GM13977 (cell line): ENCODE measurements around the gene LRMDA.

ENCODE experiments used
- DNase-seq: peaks from one replicate; pipeline ENCODE4 v3.0.0; 2012; ENCODE audit warnings: low spot score
- in situ Hi-C: fragments of 300-500 bp; cut with MboI; formaldehyde crosslinking; loops from one replicate; pipeline ENCODE4 v1.12.0; 2022; ENCODE audit warnings: low sequenced_read_pairs, low pct_unique_long_range_greater_than_20kb, mixed read lengths, inconsistent platforms; ENCODE audit not compliant: unreplicated experiment
- TF ChIP-seq, protein P1 (sequence below): IDR thresholded peaks from 2 replicates; pipeline ENCODE4 v1.5.1; 2012; ENCODE audit warnings: mild to moderate bottlenecking, control low read depth; ENCODE audit not compliant: insufficient read depth; ENCODE audit errors: extremely low read depth, missing control alignments

Gene LRMDA

DNA sequence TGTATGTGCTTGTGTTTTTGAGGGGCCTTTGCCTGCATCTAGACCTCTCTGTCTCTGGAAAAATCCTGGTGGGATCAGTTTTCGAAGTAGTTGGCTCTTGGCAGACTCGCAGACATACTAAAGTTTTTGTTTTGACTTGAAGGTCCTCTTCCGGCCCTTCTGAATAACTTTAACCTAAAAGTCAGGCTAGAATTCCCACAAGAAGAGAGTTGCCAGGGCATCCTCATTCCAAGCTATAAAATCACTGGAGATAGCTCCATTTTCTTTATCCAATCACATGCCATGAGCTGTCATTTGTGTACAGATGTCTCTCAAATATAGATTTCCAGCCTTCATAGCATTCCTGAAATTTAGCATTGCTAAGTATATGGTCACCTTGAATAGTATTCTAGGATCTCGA lies 967.8 kb downstream of the LRMDA start:
- no peak for DNase-seq
- TF ChIP-seq, protein P1, sequence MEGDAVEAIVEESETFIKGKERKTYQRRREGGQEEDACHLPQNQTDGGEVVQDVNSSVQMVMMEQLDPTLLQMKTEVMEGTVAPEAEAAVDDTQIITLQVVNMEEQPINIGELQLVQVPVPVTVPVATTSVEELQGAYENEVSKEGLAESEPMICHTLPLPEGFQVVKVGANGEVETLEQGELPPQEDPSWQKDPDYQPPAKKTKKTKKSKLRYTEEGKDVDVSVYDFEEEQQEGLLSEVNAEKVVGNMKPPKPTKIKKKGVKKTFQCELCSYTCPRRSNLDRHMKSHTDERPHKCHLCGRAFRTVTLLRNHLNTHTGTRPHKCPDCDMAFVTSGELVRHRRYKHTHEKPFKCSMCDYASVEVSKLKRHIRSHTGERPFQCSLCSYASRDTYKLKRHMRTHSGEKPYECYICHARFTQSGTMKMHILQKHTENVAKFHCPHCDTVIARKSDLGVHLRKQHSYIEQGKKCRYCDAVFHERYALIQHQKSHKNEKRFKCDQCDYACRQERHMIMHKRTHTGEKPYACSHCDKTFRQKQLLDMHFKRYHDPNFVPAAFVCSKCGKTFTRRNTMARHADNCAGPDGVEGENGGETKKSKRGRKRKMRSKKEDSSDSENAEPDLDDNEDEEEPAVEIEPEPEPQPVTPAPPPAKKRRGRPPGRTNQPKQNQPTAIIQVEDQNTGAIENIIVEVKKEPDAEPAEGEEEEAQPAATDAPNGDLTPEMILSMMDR: no peak
- in situ Hi-C loops: no loop called here

DNA sequence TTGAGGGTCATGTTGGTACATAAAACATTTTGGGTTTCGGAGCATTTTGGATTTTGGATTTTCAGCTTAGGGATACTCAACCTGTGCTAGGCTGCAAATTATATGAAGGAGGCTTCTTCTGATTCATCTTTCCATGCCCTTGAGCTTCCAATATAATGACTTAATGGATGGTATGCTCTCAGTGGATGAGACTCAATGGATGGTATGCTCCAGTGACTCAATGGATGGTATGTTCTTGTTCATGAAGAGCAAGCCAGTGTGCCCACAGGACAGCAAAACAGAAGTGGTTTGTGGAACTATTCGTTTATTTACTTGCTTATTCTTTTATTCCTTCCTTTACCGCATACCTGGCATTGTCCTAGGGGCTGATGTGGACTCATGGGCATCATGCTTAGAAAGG lies 969.6 kb downstream of the LRMDA start:
- no peak for DNase-seq
- in situ Hi-C loops: no loop called here
- TF ChIP-seq, protein P1: no peak

DNA sequence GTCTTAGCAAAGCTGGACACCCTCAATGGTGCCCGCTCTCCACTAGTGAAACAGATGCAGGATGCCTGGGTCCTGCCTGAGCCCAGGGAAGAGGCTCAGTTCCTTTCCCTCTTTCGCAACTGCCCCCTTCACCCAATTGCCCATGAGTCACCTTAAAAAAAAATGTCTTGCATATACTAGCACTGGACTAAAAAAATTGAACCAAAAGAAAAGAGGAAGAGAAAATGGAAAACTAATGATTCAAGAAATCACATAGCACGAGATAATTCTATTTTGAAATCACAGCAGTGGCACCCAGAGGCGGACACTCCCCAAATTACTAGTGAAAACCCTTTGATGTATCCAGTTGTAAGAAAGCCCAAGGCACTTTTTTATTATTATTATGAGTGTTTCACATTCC lies 972.5 kb downstream of the LRMDA start:
- TF ChIP-seq, protein P1: no peak
- in situ Hi-C loops: no loop called here
- DNase-seq: no peak

DNA sequence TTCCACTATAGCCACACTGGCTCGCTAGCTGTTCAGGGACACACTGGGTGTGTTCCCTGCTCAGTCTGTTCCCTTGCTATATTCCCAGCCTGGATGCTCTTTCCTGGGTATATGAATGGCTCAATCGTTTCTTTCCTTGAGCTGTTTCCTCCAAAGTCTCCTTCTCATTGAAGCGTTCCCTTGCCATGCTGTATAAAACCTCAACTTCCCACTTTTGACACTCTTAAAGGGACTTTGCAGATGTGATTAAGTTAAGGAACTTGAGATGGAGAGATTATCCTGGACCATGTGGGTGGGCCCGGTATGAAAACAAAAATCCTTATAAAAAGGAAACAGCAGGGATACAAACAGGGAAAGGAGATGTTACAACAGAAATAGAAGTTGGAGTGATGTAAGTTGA lies 973.1 kb downstream of the LRMDA start:
- DNase-seq: no peak
- in situ Hi-C loops: no loop called here
- TF ChIP-seq, protein P1: no peak

DNA sequence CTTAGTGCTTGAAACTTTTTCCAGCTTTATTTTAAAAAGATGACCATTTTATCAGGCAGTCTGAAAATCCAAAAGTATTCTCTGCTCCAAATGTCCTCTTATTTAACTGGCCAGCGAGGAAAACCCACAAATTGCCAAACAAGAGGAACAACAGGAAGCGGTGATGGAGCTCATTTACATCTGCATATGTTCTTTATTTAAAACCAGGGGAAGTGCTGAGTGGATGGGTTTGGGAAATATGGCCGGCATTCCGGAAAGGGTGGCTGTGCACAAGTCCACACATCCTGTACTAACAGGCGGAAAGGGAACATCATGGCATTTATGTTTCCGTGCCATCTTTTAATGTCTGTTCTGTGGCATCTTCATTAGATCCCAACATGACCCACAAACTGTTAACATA lies 974.5 kb downstream of the LRMDA start:
- in situ Hi-C loops: no loop called here
- DNase-seq: no peak
- TF ChIP-seq, protein P1: no peak

DNA sequence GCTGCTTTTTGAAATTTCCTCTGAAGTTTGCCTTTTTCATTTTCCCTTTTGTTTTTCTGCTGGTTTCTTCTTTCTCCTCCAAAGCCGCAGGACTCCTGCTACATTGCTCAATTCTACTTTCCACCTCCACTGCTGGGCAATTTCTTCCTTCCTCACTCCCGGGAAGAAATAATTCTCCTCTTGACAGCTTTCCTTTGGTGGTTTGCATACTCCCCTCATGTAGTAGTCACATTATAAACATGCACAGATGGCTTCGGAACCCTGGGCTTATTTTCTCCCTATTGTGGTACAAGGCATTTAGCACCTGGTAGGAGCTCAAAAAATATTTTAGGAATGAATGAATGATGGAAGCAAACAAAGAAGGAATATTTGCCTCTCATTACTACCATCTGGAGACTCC lies 977.2 kb downstream of the LRMDA start:
- no peak for DNase-seq
- TF ChIP-seq, protein P1: no peak
- in situ Hi-C loops: no loop called here

DNA sequence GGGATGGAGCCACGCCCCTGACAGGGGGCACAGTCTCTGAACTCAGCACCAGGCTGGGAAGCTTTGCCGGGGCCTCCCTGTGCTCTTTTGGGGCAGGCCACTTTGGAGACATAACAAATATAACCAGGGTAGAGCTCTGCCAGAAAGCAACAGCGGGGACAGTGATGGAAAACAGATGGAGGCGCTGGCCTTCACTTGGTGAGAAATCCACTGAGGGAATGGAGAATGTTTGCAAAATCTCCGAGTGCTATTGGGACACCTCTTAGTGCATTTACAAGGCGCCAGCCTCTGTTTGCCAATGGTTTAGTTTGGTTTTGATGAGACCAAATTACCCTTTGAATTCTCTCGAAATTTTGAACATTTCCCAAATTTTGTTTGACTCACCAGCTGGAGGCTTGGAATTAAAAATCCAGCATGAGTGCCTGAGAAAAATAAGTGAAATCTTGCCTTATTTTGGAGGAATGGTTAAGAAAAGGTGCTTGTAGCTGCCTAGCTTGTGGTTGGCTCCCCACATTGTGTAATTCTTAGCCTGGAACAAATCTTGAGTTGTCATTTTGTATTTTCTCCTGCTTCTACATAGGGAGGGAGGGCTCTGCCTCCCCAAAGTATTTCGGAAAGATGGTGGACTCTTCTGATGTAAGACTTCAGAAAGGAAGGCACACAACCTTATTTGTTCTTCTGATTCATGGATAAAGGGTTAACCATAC lies 980.5 kb downstream of the LRMDA start:
- in situ Hi-C loops: no loop called here
- TF ChIP-seq, protein P1: no peak
- no peak for DNase-seq
